ENCODE data around the gene SDF2L1.
A peak's percentile ranks its signal among the peaks of the same experiment; 100 is the strongest.

- TF ChIP-seq HDAC6 (IDR thresholded peaks at IDR 0.05; ENCODE audit: unreplicated experiment): no peak
- TF ChIP-seq ELK1 (IDR thresholded peaks at IDR 0.05; ENCODE audit: low read depth, low read length): no peak
- TF ChIP-seq SP1 (IDR thresholded peaks at IDR 0.05; ENCODE audit: low read depth, low read length): no peak
- peak; percentile 89 to 97 (median 90); a peak in 5 of 6 replicates for TF ChIP-seq CTCF (IDR thresholded peaks at IDR 0.05 in 2 of 3, conservative IDR thresholded peaks at IDR 0.05 in 1 of 3; ENCODE audit: control insufficient read depth in 2 of 3, extremely low read depth in 1 of 3, insufficient read depth in 1 of 3, low read depth in 3 of 3, low read length in 3 of 3)
- no peak for TF ChIP-seq DPF2 (IDR thresholded peaks at IDR 0.05)
Measured at GRCh38 chr22:21646608-21647590, 4.8 kb downstream of the SDF2L1 start.

Measured in GM12878 (cell line).